ENCODE measurements around the gene SHB.

The SHB gene

GRCh38 chr9:38026021-38026809, 42.8 kb downstream of the SHB start:
- Histone ChIP-seq H3K27ac (peak overlapping the region in 2 of 11 experiments; percentile 34 to 37; a peak in 2 of 22 replicates), H3K9ac (no peak overlapping the region; a peak in 3 of 22 replicates), H3K4me2 (peak overlapping the region in 10 of 11 experiments; percentile 5 to 80 (median 40); a peak in 14 of 22 replicates), H4K20me1 (peaks cover 0 to 93% (median 5%) of the 10 kb centered on the region in 11 experiments; a peak in 8 of 22 replicates), H3K27me3 (no peaks in the 10 kb centered on the region), H3K4me1 (peaks cover 20 to 69% (median 47%) of the 10 kb centered on the region in 10 experiments), H3K36me3 (no peaks in the 10 kb centered on the region), H3K9me3 (replicated peaks in 1 of 11) (no peaks in the 10 kb centered on the region), H3K4me3 (no peak overlapping the region)
- TF ChIP-seq Cebpa-rat (IDR thresholded peaks at IDR 0.05) = no peak

- no peak overlapping the region for H3K9ac ChIP-seq
Measured at GRCh38 chr9:38025166-38025565, 43.9 kb downstream of the SHB start.

GRCh38 chr9:38024036-38024681, 44.9 kb downstream of the SHB start:
- peak in 6 of 11 experiments; percentile 36 to 81 (median 70); a peak in 10 of 22 replicates for TF ChIP-seq Cebpa-rat (IDR thresholded peaks at IDR 0.05)
- H3K4me3 ChIP-seq = no peak overlapping the region
- H3K36me3 ChIP-seq = no peaks in the 10 kb centered on the region
- peak overlapping the region; percentile 33 to 88 (median 65) for H3K4me2 ChIP-seq
- H3K4me1 ChIP-seq = peaks cover 15 to 81% (median 61%) of the 10 kb centered on the region in 10 experiments
- H3K9ac ChIP-seq = peak overlapping the region in 5 of 11 experiments; percentile 13 to 55 (median 33); a peak in 5 of 22 replicates
- H3K27me3 ChIP-seq = no peaks in the 10 kb centered on the region
- H4K20me1 ChIP-seq = peaks cover 0 to 92% (median 0%) of the 10 kb centered on the region in 11 experiments; a peak in 8 of 22 replicates
- H3K27ac ChIP-seq = peak overlapping the region in 8 of 11 experiments; percentile 10 to 68 (median 50); a peak in 14 of 22 replicates
- no peaks in the 10 kb centered on the region for H3K9me3 ChIP-seq (replicated peaks in 1 of 11)

More at GRCh38 chr9:38025166-38025565, 43.9 kb downstream of the SHB start:
- Histone ChIP-seq H3K4me3 (no peak overlapping the region), H3K36me3 (no peaks in the 10 kb centered on the region), H3K27me3 (no peaks in the 10 kb centered on the region), H3K4me1 (peaks cover 16 to 75% (median 54%) of the 10 kb centered on the region in 10 experiments), H3K27ac (peak overlapping the region in 3 of 11 experiments; percentile 15 to 67 (median 37); a peak in 3 of 22 replicates), H3K4me2 (peak overlapping the region in 6 of 11 experiments; percentile 34 to 84 (median 78); a peak in 7 of 22 replicates), H4K20me1 (peaks cover 0 to 90% (median 2%) of the 10 kb centered on the region in 11 experiments; a peak in 8 of 22 replicates), H3K9me3 (replicated peaks in 1 of 11) (no peaks in the 10 kb centered on the region)
- no peak for TF ChIP-seq Cebpa-rat (IDR thresholded peaks at IDR 0.05)

GRCh38 chr9:38023661-38024035, 45.4 kb downstream of the SHB start:
- peak overlapping the region; percentile 33 to 88 (median 65) for H3K4me2 ChIP-seq
- peak overlapping the region in 5 of 11 experiments; percentile 13 to 33 (median 20); a peak in 3 of 22 replicates for H3K9ac ChIP-seq
- H3K36me3 ChIP-seq = no peaks in the 10 kb centered on the region
- peaks cover 0 to 92% (median 0%) of the 10 kb centered on the region in 11 experiments; a peak in 7 of 22 replicates for H4K20me1 ChIP-seq
- H3K4me1 ChIP-seq = peaks cover 15 to 86% (median 65%) of the 10 kb centered on the region in 10 experiments
- H3K27ac ChIP-seq = peak overlapping the region in 7 of 11 experiments; percentile 14 to 68 (median 58); a peak in 9 of 22 replicates
- H3K27me3 ChIP-seq = no peaks in the 10 kb centered on the region
- H3K4me3 ChIP-seq = no peak overlapping the region
- TF ChIP-seq Cebpa-rat (IDR thresholded peaks at IDR 0.05) = no peak
- no peaks in the 10 kb centered on the region for H3K9me3 ChIP-seq (replicated peaks in 1 of 11)

GRCh38 chr9:38022995-38023394, 46.0 kb downstream of the SHB start:
- peak overlapping the region in 5 of 11 experiments; percentile 61 to 88 (median 80); a peak in 9 of 22 replicates for H3K4me2 ChIP-seq
- H3K36me3 ChIP-seq = no peaks in the 10 kb centered on the region
- no peak for TF ChIP-seq Cebpa-rat (IDR thresholded peaks at IDR 0.05)
- H3K9me3 ChIP-seq (replicated peaks in 1 of 11) = no peaks in the 10 kb centered on the region
- peak overlapping the region in 5 of 11 experiments; percentile 14 to 68 (median 66); a peak in 7 of 22 replicates for H3K27ac ChIP-seq
- H3K9ac ChIP-seq = no peak overlapping the region; a peak in 1 of 22 replicates
- no peaks in the 10 kb centered on the region for H3K27me3 ChIP-seq
- no peak overlapping the region for H3K4me3 ChIP-seq
- H4K20me1 ChIP-seq = peaks cover 0 to 87% (median 0%) of the 10 kb centered on the region in 11 experiments; a peak in 7 of 22 replicates
- peaks cover 15 to 88% (median 66%) of the 10 kb centered on the region in 10 experiments for H3K4me1 ChIP-seq

GRCh38 chr9:38022203-38022895, 46.7 kb downstream of the SHB start:
- H3K9me3 ChIP-seq (replicated peaks in 1 of 11) = no peaks in the 10 kb centered on the region
- no peak overlapping the region for H3K9ac ChIP-seq
- peak overlapping the region in 2 of 11 experiments; percentile 12 to 84; a peak in 3 of 22 replicates for H3K4me2 ChIP-seq
- no peaks in the 10 kb centered on the region for H3K36me3 ChIP-seq
- peaks cover 15 to 90% (median 66%) of the 10 kb centered on the region in 10 experiments for H3K4me1 ChIP-seq
- peak overlapping the region in 4 of 11 experiments; percentile 16 to 68 (median 66); a peak in 5 of 22 replicates for H3K27ac ChIP-seq
- no peak for TF ChIP-seq Cebpa-rat (IDR thresholded peaks at IDR 0.05)
- no peaks in the 10 kb centered on the region for H3K27me3 ChIP-seq
- H4K20me1 ChIP-seq = peaks cover 0 to 86% (median 0%) of the 10 kb centered on the region in 11 experiments; a peak in 7 of 22 replicates
- no peak overlapping the region for H3K4me3 ChIP-seq

GRCh38 chr9:38020151-38021076, 48.6 kb downstream of the SHB start:
- Histone ChIP-seq H3K27ac (peak overlapping the region in 6 of 11 experiments; percentile 17 to 43 (median 40); a peak in 7 of 22 replicates), H3K27me3 (no peaks in the 10 kb centered on the region), H3K9ac (no peak overlapping the region; a peak in 1 of 22 replicates), H3K4me2 (peak overlapping the region in 10 of 11 experiments; percentile 25 to 78 (median 66); a peak in 19 of 22 replicates), H3K4me3 (0 out of 20 replicates have a peak overlapping the region, but pooled peaks of 1 of the 10 experiments have one; percentile 27), H3K9me3 (replicated peaks in 1 of 11) (no peaks in the 10 kb centered on the region), H3K4me1 (peaks cover 15 to 72% (median 52%) of the 10 kb centered on the region in 10 experiments), H4K20me1 (peaks cover 0 to 78% (median 0%) of the 10 kb centered on the region in 11 experiments; a peak in 5 of 22 replicates), H3K36me3 (peaks cover 0 to 6% (median 0%) of the 10 kb centered on the region in 11 experiments; a peak in 1 of 22 replicates)
- peak in 7 of 11 experiments; percentile 7 to 71 (median 49); a peak in 7 of 22 replicates for TF ChIP-seq Cebpa-rat (IDR thresholded peaks at IDR 0.05)
